ENCODE measurements around the gene PLCXD3. TPM values are rescaled to one million over a fixed set of nuclear protein-coding genes. Genes with fewer than 3 reads are reported as not detected.

PLCXD3 gene
- total and polyA plus RNA-seq, 8 donors: 0.07 to 4.8 (median 0.12) TPM

DNA sequence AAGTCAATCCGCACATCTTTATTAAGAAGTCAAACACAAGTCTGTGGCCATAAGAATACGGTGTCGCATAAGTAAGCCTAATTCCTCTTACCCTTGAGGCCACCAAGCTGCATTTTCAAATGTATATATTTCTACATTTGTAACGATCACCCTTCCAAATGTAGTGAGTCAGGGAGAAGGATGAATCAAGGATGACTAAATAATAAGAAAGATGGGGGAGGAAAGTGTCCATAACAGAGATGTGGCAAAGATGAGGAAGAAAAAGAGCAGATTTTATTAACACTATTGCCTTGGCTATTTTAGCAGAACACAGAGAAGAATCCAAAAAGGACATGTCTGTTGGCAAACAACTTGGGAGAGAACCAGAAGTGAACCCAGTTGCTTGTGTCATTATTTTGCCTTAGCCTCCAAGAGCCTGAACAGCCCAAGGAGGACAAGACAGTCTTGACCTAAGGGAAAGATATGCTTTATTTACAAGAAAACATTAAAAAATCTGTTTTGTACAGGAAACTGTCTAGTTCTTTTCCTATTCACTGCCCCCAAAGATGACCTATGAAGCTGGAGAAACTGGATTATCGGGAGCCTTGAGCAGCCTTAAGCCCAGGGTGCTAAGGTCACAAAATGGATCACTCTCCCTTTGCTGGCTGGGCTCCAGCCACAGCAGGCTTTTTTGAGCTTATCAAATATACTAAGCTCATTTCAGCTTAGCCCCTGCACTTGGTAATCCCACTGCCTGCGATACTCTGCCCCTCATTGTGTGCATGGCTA lies 101.5 kb downstream of the PLCXD3 start:
- Histone ChIP-seq H3K36me3 (no peaks in the 10 kb centered on the region), H3K4me1 (no peaks in the 10 kb centered on the region), H3K4me3 (no peak overlapping the region), H3K9me3 (no peaks in the 10 kb centered on the region), H3K27me3 (no peaks in the 10 kb centered on the region), H3K27ac (no peak overlapping the region)
- no peak for ATAC-seq
- DNase-seq: no peak
- TF ChIP-seq, protein P1, sequence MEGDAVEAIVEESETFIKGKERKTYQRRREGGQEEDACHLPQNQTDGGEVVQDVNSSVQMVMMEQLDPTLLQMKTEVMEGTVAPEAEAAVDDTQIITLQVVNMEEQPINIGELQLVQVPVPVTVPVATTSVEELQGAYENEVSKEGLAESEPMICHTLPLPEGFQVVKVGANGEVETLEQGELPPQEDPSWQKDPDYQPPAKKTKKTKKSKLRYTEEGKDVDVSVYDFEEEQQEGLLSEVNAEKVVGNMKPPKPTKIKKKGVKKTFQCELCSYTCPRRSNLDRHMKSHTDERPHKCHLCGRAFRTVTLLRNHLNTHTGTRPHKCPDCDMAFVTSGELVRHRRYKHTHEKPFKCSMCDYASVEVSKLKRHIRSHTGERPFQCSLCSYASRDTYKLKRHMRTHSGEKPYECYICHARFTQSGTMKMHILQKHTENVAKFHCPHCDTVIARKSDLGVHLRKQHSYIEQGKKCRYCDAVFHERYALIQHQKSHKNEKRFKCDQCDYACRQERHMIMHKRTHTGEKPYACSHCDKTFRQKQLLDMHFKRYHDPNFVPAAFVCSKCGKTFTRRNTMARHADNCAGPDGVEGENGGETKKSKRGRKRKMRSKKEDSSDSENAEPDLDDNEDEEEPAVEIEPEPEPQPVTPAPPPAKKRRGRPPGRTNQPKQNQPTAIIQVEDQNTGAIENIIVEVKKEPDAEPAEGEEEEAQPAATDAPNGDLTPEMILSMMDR (IDR thresholded peaks at IDR 0.05): no peak
- intact Hi-C loops (cut with DNase I): no loop called here

DNA sequence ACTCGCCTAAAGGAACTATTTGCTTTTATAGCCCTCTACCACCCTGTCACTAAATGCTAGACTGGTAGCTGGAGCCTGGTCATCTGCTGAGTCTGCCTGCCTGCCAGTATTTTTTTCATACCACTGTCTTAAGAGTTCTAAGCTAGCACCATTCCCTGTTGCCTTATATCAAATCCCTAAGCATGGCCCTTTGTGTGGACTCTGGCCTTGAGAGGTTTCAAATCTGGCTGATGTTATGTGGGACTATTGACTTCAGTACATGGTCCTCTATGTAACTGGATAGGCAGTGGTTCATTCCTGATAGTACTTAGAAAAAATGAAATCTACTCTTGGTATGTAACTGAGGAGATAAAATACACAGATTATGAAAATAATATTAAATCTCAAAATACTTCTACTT lies 103.5 kb downstream of the PLCXD3 start:
- ATAC-seq (no peak), DNase-seq (no peak)
- no peaks in the 10 kb centered on the region for H3K9me3 ChIP-seq
- no peaks in the 10 kb centered on the region for H3K4me1 ChIP-seq
- H3K36me3 ChIP-seq: no peaks in the 10 kb centered on the region
- no peak overlapping the region for H3K27ac ChIP-seq
- H3K4me3 ChIP-seq: no peak overlapping the region
- intact Hi-C loops (cut with DNase I): no loop called here
- H3K27me3 ChIP-seq: no peaks in the 10 kb centered on the region
- TF ChIP-seq, protein P1 (IDR thresholded peaks at IDR 0.05): no peak

DNA sequence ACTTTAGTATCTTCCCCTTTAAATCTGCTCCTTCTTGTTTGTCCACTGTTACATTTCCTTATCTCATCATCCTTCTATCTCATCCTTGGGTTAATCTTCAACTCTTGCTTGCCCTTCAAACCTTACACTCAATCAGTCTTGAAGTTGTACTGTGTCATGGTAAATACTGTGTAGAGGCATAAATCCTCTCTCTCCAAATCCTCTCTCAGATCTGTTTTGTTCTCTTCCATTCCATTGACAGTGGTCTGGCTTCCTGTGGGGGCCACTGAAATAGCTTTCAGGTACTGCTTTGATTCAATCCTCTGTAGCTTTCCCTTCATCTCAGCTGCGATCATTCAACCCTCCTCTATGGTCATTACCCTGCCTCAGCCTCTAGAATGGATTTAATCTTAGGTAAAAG lies 104.0 kb downstream of the PLCXD3 start:
- TF ChIP-seq, protein P1 (IDR thresholded peaks at IDR 0.05): no peak
- ATAC-seq (no peak), DNase-seq (no peak)
- Histone ChIP-seq H3K4me3 (no peak overlapping the region), H3K9me3 (no peaks in the 10 kb centered on the region), H3K27ac (no peak overlapping the region), H3K36me3 (no peaks in the 10 kb centered on the region), H3K4me1 (no peaks in the 10 kb centered on the region), H3K27me3 (no peaks in the 10 kb centered on the region)
- intact Hi-C loops (cut with DNase I): no loop called here

DNA sequence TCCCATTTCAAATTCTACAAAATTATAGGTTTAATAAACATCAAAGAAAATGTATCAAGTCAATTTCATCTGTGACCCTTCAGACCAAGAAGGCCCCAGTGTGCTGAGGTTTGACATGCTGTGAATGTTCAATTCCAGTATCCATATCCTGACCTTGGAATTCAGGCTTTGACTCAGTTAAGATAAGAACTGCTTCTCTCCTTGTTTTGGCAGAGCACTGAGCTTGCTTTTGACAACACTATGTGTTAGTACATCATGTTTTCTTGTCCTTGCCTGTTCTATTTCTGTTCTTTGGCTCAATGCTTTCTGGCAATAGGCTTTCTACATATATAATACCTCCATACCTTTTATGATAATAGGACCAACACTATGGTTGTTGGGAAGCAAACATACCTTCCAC lies 105.6 kb downstream of the PLCXD3 start:
- no peak for ATAC-seq

DNA sequence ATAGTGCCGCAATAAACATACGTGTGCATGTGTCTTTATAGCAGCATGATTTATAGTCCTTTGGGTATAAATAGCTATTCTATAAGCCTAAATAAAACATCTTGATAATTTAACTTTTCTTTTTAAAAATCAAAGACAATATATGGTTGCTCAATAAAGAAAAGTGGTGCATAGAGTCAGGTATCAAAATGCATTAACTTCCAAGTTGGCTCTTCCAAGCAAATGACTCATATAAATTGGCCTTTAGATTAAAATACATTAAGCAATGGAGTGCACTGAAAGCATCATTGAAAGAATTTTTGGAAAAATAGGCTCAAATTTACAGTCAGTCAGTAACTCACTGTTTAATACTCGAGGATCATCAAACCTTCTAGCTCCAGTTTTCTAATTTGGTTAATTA lies 106.6 kb downstream of the PLCXD3 start:
- H3K27me3 ChIP-seq: no peaks in the 10 kb centered on the region
- DNase-seq (no peak), ATAC-seq (no peak)
- no peaks in the 10 kb centered on the region for H3K4me1 ChIP-seq
- H3K27ac ChIP-seq: no peak overlapping the region
- peaks cover 0 to 9% of the 10 kb centered on the region in 2 donors for H3K9me3 ChIP-seq
- intact Hi-C loops (cut with DNase I): no loop called here
- TF ChIP-seq, protein P1 (IDR thresholded peaks at IDR 0.05): no peak
- no peak overlapping the region for H3K4me3 ChIP-seq
- H3K36me3 ChIP-seq: no peaks in the 10 kb centered on the region

More for the DNA sequence above, 105.6 kb downstream of the PLCXD3 start:
- Histone ChIP-seq H3K27me3 (no peaks in the 10 kb centered on the region), H3K4me1 (no peaks in the 10 kb centered on the region), H3K36me3 (no peaks in the 10 kb centered on the region), H3K27ac (no peak overlapping the region), H3K4me3 (no peak overlapping the region), H3K9me3 (peaks cover 0 to under 1% of the 10 kb centered on the region in 2 donors)
- TF ChIP-seq, protein P1 (IDR thresholded peaks at IDR 0.05): no peak
- intact Hi-C loops (cut with DNase I): no loop called here
- DNase-seq: no peak
